Activated naive CD4-positive, alpha-beta T cell treated with Interleukin-2 at 50 U/mL for 16 hours (primary cell): Measurements from ENCODE around the gene SAMD4B.
"Not testable (repeated sequence)": the region's sequence is repeated elsewhere in the genome, so short reads cannot be mapped to it uniquely, and the experiment has no call there.

Source experiments
- DNase-seq: peaks from one replicate; pipeline ENCODE4 v3.0.0-alpha.2; 2020

The SAMD4B gene, protein sequence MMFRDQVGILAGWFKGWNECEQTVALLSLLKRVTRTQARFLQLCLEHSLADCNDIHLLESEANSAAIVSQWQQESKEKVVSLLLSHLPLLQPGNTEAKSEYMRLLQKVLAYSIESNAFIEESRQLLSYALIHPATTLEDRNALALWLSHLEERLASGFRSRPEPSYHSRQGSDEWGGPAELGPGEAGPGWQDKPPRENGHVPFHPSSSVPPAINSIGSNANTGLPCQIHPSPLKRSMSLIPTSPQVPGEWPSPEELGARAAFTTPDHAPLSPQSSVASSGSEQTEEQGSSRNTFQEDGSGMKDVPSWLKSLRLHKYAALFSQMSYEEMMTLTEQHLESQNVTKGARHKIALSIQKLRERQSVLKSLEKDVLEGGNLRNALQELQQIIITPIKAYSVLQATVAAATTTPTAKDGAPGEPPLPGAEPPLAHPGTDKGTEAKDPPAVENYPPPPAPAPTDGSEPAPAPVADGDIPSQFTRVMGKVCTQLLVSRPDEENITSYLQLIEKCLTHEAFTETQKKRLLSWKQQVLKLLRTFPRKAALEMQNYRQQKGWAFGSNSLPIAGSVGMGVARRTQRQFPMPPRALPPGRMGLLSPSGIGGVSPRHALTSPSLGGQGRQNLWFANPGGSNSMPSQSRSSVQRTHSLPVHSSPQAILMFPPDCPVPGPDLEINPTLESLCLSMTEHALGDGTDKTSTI

GRCh38 chr19:39341719-39342604 is at the start of gene SAMD4B:
TSS of gene SAMD4B (plus strand) at chr19:39342421. CDS start at chr19:39356894, 14,473 bp downstream.
- DNase-seq: peak; percentile 99

GRCh38 chr19:39293394-39293793 is 48.8 kb upstream of the SAMD4B start:
- DNase-seq: no peak

GRCh38 chr19:39296055-39296645 is 46.1 kb upstream of the SAMD4B start, which contains the start of gene IFNL1:
TSS of gene IFNL1 (plus strand) at chr19:39296407. CDS start at chr19:39296422, 15 bp downstream.
- no peak for DNase-seq

GRCh38 chr19:39296906-39297305 is 45.3 kb upstream of the SAMD4B start:
- no peak for DNase-seq

GRCh38 chr19:39297931-39298634 is 44.1 kb upstream of the SAMD4B start:
- DNase-seq: peak; percentile 54

DNA sequence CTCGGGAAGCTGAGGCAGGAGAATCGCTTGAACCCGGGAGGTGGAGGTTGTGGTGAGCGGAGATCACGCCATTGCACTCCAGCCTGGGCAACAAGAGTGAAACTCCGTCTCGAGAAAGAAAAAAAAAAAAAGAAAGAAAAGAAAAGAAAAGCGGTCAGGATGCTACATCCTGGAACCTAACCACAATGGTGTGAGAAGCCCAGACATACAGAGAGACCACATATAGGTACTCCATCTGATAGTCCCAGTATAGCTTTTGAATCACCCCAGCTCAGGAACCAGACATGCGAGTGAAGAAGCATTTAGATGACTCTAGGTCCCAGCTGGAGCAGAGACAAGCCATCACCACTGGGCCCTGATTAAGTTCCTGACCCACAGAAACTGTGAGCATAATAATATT is 42.8 kb upstream of the SAMD4B start:
- no peak for DNase-seq

- DNase-seq: no peak
Measured at GRCh38 chr19:39299832-39300231, 42.4 kb upstream of the SAMD4B start.

DNA sequence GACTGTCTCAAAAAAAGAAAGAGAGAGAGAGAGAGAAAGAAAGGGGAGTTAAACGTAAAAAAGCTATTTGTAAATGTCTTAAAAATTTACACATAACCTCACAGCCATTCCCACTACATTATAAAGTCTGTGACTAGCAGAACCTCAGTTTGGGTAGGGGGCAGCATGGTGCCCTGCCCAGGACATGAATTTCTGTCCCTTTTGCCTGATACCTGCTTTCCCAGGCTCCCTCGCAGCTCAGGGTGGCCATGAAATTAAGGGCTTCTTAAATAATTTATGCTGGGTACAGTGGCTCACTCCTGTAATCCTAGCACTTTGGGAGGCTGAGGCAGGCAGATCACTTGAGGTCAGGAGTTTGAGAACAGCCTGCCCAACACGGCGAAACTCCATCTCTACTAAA is 41.2 kb upstream of the SAMD4B start:
- DNase-seq: no peak

- DNase-seq: no peak
Measured at GRCh38 chr19:39301562-39301961, 40.7 kb upstream of the SAMD4B start.

- no peak for DNase-seq
Measured at GRCh38 chr19:39303373-39304184, 38.6 kb upstream of the SAMD4B start.

DNA sequence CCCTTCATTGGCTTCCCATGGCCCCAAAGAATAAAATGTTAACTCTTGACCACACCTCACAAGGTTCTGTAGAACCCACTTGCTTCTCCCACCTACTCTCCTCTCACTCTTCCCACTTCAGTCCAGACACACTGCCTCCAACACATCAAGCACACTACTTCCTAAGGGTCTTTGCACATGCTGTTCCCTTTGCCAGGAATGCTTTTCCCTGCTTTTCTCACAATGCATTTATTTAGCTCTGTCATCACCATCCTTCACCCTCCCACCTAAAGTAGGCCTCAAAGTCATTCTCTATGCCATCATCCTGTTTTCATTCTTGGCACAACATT is 38.1 kb upstream of the SAMD4B start:
- DNase-seq: no peak

DNA sequence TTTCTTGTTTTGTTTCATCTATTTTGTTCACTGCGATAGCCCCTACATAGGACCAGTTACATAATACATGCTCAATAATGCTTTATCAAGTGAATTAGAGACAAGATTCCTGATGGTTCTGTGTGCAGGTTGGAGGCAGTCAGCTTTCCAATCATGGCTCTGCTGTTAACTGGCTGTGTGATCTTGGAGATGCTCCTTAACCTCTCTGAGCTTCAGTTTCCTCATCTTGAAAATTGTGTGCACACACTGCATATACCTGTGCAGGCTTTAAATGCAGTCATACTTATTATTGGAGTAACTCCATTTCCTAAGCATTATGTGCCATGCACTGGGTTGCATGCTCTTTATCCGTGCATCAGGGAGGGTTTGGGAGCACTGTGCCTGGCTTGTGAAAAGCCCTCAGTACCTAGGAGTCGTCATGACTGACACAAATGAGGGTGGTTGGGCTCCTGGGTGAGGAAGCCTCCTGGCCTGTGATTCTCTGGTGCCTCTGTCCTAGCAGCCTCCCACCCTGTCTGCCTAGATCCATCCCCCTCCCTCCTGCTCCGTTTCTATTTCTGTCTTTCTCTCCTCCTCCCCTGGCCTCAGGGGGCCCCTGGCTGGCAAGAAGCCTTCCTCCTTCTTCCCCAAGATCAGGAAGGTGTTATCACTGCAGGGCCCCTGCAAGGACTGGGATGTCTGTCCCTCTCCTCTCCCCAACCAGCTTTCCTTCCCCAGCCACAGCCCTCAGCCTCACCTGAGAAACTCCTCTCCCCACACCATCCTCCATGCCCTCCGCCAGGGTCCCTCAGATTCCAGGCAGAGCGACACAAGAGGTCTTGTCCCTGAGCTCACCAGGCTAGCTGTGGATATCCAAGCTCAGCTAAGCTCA is 37.3 kb upstream of the SAMD4B start:
- DNase-seq: no peak

GRCh38 chr19:39306075-39306474 is 36.1 kb upstream of the SAMD4B start:
- no peak for DNase-seq

DNA sequence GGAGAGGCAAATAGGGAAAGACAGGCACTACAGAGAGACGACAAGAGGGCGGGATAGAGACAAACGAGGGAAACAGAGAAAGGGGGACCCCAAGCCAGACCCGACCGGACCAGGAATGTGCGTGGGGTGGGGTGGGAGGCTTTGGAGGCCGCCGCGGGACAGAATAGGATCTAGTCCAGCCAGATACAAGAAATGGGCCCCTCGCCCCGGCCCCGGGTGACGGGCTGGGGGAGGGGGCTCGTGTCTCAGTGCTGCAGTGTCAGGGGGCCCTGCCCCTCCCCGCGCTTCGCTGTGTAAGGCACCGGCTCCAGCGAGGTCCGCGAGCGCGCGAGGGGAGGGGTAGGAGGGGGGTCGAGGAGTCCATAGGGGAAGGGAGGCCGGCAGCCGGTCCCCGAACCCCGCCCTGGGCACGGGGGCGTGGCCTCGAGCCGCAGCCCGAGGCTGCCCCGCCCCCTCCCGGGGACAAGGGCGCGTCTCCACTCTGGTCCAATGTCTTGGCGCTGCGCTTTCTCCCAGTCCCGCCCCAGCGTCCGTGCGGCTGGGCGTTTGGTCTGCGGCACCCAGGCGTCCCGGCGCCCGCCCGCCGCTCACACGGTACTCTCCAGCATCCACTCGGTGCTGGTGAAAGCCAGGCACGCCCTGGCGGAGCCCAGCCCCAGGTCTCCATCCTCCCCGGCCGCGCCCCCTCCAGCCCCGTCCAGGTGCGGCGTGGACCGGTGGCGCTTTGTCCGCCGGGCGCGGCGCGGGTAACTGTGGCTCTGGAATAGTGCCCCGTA is 35.0 kb upstream of the SAMD4B start:
- no peak for DNase-seq

DNA sequence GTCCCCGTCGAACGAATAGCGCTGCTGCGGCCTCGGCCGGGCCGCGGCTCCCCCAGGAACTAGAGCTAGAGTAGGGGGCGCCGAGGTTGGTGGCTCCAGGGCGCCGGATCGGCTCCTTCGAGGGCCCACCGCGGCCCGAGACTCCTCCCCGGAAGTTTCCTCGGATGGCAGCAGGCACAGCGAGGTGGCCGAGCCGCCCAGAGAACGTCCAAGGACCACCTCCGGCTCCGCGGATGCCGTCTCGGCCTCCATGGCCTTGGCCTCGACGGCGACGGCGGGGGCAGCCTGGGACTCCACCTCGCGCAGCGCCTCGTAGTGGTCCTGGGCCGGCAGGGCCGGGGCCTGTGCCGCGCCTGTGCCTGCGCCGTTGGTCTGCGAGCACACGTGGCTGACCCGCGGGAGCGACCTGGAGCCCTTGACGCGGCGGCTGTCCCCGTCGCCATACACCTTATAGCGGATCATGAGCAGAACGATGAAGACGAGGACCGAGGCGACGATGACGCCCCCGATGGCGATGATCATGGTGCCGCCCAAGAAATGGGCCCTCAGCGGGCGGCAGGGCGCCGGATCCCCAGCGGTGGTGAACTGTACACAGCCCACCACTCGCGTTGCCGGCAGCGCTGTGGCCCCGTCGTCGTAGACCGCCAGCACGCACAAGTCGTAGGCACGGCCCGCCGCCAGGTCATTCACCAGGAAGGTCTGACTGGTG is 34.2 kb upstream of the SAMD4B start:
- DNase-seq: no peak

DNA sequence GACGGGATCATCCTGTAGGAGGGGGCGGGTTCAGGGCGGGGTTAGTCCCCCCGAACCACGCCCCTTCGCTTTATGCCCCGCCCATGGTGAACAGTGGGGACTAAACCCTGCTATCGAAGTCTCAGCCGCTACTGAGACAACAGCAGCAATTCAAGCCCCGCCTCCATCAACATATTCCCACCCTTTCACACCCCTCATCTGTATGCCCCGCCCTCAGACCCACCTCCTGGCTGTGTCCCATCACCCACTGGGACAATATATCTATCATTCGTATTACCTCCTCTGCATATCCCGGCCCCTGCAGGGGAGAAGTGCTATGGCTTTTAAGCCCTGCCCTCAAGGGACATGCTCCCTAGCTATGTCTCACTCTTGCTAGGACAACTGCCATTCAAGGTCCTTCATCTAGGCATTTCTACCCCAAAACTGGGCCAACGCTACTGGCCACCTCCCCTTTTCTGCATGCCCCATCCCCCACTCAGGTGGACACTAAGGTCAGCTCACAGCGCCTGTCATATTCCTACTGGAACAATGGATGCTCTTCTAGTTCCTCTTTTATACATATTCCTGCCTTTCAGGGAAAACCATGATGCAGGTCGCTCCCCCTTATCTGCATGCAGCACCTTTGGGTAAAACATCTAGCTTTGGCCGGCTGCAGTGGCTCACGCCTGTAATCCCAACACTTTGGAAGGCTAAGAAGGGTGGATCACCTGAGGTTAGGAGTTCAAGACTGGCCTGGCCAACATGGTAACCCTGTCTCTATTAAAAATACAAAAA is 33.5 kb upstream of the SAMD4B start:
- no peak for DNase-seq

DNA sequence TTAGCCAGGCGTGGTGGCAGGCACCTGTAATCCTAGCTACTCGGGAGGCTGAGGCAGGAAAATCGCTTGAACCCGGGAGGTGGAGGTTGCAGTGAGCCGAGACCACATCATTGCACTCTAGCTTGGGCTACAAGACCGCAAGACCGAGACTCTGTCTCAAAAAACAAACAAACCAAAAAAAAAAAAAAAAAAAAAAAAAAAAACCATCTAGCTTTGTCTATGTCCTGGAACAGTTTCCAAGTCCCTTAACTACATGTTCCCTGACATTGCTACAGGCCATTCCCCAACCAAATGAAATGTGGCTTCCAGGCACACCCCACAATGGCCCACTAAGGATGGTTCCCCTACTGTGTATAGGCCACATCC is 32.9 kb upstream of the SAMD4B start:
- DNase-seq: not testable (repeated sequence)
